H9 (cell line): ENCODE measurements around the gene HNMT. TPM values are rescaled to one million over a fixed set of nuclear protein-coding genes. Genes with fewer than 3 reads are reported as not detected.
"Not testable (repeated sequence)": the region's sequence is repeated elsewhere in the genome, so short reads cannot be mapped to it uniquely, and the experiment has no call there.

Experiments
- DNase-seq: peaks from one replicate; pipeline ENCODE4 v3.0.0-alpha.2; 2017
- H2AFZ ChIP-seq: one replicate; pipeline ENCODE4 v1.6.1; 2013; ENCODE audit warnings: mild to moderate bottlenecking, low read length, control low read depth, moderate library complexity
- H2AK5ac ChIP-seq: 2 replicates; pipeline ENCODE4 v1.6.1; 2013; ENCODE audit warnings: low read length, control low read depth, mixed read lengths; ENCODE audit not compliant: insufficient read length
- H2BK120ac ChIP-seq: one replicate; pipeline ENCODE4 v1.6.1; 2013; ENCODE audit warnings: low read depth, mild to moderate bottlenecking, low read length, control low read depth, inconsistent platforms; ENCODE audit not compliant: poor library complexity, severe bottlenecking
- H2BK12ac ChIP-seq: 2 replicates; pipeline ENCODE4 v1.6.1; 2013; ENCODE audit warnings: low read length, control low read depth, mixed read lengths, low read depth; ENCODE audit not compliant: insufficient read length
- H2BK15ac ChIP-seq: 2 replicates; pipeline ENCODE4 v1.6.1; 2013; ENCODE audit warnings: low read depth, low read length, control low read depth
- H2BK20ac ChIP-seq: one replicate; pipeline ENCODE4 v1.6.1; 2013; ENCODE audit warnings: low read depth, mild to moderate bottlenecking, low read length, control low read depth, inconsistent platforms; ENCODE audit not compliant: poor library complexity, severe bottlenecking
- H2BK5ac ChIP-seq: 2 replicates; pipeline ENCODE4 v1.6.1; 2013; ENCODE audit warnings: low read length, control low read depth, mixed read lengths; ENCODE audit not compliant: insufficient read length
- H3K14ac ChIP-seq: 2 replicates; pipeline ENCODE4 v1.6.1; 2013; ENCODE audit warnings: low read length, control low read depth; ENCODE audit not compliant: insufficient read depth
- H3K18ac ChIP-seq: 2 replicates; pipeline ENCODE4 v1.6.1; 2013; ENCODE audit warnings: low read depth, mild to moderate bottlenecking, mixed read lengths, low read length, control low read depth; ENCODE audit not compliant: insufficient read length
- H3K23ac ChIP-seq: 2 replicates; pipeline ENCODE4 v1.6.1; 2013; ENCODE audit warnings: low read length, control low read depth, mixed read lengths, low read depth; ENCODE audit not compliant: insufficient read length
- H3K23me2 ChIP-seq: 2 replicates; pipeline ENCODE4 v1.6.1; 2013; ENCODE audit warnings: low read depth, mild to moderate bottlenecking, mixed read lengths, low read length, control low read depth; ENCODE audit not compliant: insufficient read length, poor library complexity, severe bottlenecking
- H3K27ac ChIP-seq: 2 replicates; pipeline ENCODE4 v1.5.1; 2013; ENCODE audit warnings: low read length, control low read depth, mixed read lengths, low read depth; ENCODE audit not compliant: insufficient read length
- H3K27me3 ChIP-seq: 2 replicates; pipeline ENCODE4 v1.6.1; 2013; ENCODE audit warnings: low read length, control low read depth, inconsistent platforms; ENCODE audit not compliant: insufficient read depth
- H3K4ac ChIP-seq: 2 replicates; pipeline ENCODE4 v1.6.1; 2013; ENCODE audit warnings: low read depth, mild to moderate bottlenecking, control low read depth, inconsistent platforms, low read length, moderate library complexity
- H3K4me1 ChIP-seq: 2 replicates; pipeline ENCODE4 v1.6.1; 2013; ENCODE audit warnings: low read length, control low read depth, inconsistent platforms; ENCODE audit not compliant: insufficient read depth
- H3K4me2 ChIP-seq: 2 replicates; pipeline ENCODE4 v1.6.1; 2013; ENCODE audit warnings: low read length, control low read depth, mixed read lengths; ENCODE audit not compliant: insufficient read length, insufficient read depth
- H3K56ac ChIP-seq: 2 replicates; pipeline ENCODE4 v1.6.1; 2013; ENCODE audit warnings: low read depth, mild to moderate bottlenecking, mixed read lengths, low read length, control low read depth; ENCODE audit not compliant: insufficient read length
- H3K79me1 ChIP-seq: 2 replicates; pipeline ENCODE4 v1.6.1; 2013; ENCODE audit warnings: low read depth, mild to moderate bottlenecking, moderate library complexity, low read length, control low read depth, inconsistent platforms; ENCODE audit not compliant: insufficient read depth, poor library complexity, severe bottlenecking
- H3K79me2 ChIP-seq: 2 replicates; pipeline ENCODE4 v1.6.1; 2013; ENCODE audit warnings: low read length, control low read depth, inconsistent platforms; ENCODE audit not compliant: insufficient read depth
- H3K9ac ChIP-seq: 2 replicates; pipeline ENCODE4 v1.6.1; 2013; ENCODE audit warnings: low read length, control low read depth, mixed read lengths; ENCODE audit not compliant: insufficient read length; ENCODE audit errors: extremely low read depth
- H3K9me3 ChIP-seq: one replicate; pipeline ENCODE4 v1.6.1; 2013; ENCODE audit warnings: low read depth, low read length, inconsistent platforms; ENCODE audit not compliant: control insufficient read depth
- H3T11ph ChIP-seq: one replicate; pipeline ENCODE4 v1.6.1; 2013; ENCODE audit warnings: mild to moderate bottlenecking, low read length, control low read depth, inconsistent platforms
- H4K20me1 ChIP-seq: one replicate; pipeline ENCODE4 v1.6.1; 2013; ENCODE audit not compliant: control insufficient read depth, insufficient read length, insufficient read depth
- H4K5ac ChIP-seq: 2 replicates; pipeline ENCODE4 v1.6.1; 2013; ENCODE audit warnings: low read depth, mild to moderate bottlenecking, mixed read lengths, low read length, control low read depth; ENCODE audit not compliant: insufficient read length
- H4K8ac ChIP-seq: replicated peaks from 2 replicates; pipeline ENCODE4 v1.6.1; 2013; ENCODE audit warnings: low read length, control low read depth, mixed read lengths, low read depth; ENCODE audit not compliant: insufficient read length
- H4K91ac ChIP-seq: 2 replicates; pipeline ENCODE4 v1.6.1; 2013; ENCODE audit warnings: low read depth, mild to moderate bottlenecking, moderate library complexity, mixed read lengths, low read length, control low read depth; ENCODE audit not compliant: insufficient read length
- H3K27ac Mint-ChIP-seq, 3 experiments: 2 replicates in 2 of 3; 3 replicates in 1 of 3; pipeline ENCODE4 v1.8.0; 2020 to 2021; ENCODE audit warnings: mixed read lengths in 3 of 3, mild to moderate bottlenecking in 1 of 3, moderate library complexity in 1 of 3
- H3K27me3 Mint-ChIP-seq: 2 replicates; pipeline ENCODE4 v1.8.0; 2021; ENCODE audit warnings: low read depth, mild to moderate bottlenecking, moderate library complexity, mixed read lengths
- H3K36me3 Mint-ChIP-seq, 3 experiments: 2 replicates in 2 of 3; 3 replicates in 1 of 3; pipeline ENCODE4 v1.8.0; 2020 to 2021; ENCODE audit warnings: low read depth in 3 of 3, mixed read lengths in 3 of 3; ENCODE audit not compliant: insufficient read depth in 1 of 3
- H3K4me1 Mint-ChIP-seq, 2 experiments: 2 replicates each; pipeline ENCODE4 v1.8.0; 2020; ENCODE audit warnings: mixed read lengths in 2 of 2
- H3K4me3 Mint-ChIP-seq, 2 experiments: 2 replicates in 1 of 2; 3 replicates in 1 of 2; pipeline ENCODE4 v1.8.0; 2020 to 2021; ENCODE audit warnings: mild to moderate bottlenecking in 2 of 2, mixed read lengths in 2 of 2, moderate library complexity in 1 of 2
- H3K9me3 Mint-ChIP-seq, 2 experiments: 2 replicates in 1 of 2; 3 replicates in 1 of 2; pipeline ENCODE4 v1.8.0; 2020; ENCODE audit warnings: mild to moderate bottlenecking in 2 of 2, mixed read lengths in 2 of 2, moderate library complexity in 1 of 2
- CTCF ChIP-seq: fragments of 200-600 bp; sonication (generic); conservative IDR thresholded peaks from 3 replicates; pipeline ENCODE4 v1.8.0; 2021; ENCODE audit warnings: antibody characterized with exemption, mild to moderate bottlenecking
- WGBS: extraction: QIAGEN DNeasy Blood & Tissue Kit; methylation state at CpG from one replicate; pipeline ENCODE4 v1.1.7; 2013; ENCODE audit warnings: missing lambda C conversion rate, low lambda C conversion rate, mixed read lengths; ENCODE audit not compliant: insufficient read length; ENCODE audit errors: extremely low coverage; 5-methylcytosine and 5-hydroxymethylcytosine counted together
- total RNA-seq: library from RNA; stranded (reverse); gene quantifications from 2 replicates; pipeline ENCODE4 v1.2.1, GENCODE V29; 2021

HNMT gene
- total RNA-seq, 1 experiment from 2014 or later, result 1.3 TPM

GRCh38 chr2:137992039-137992646, 27.9 kb downstream of the HNMT start:
- Mint-ChIP-seq H3K4me1 (no peaks in the 10 kb centered on the region), H3K4me3 (no peak overlapping the region), H3K27me3 (no peaks in the 10 kb centered on the region; the same call in 1 of the 2 replicates), H3K36me3 (peaks cover 0 to 11% (median 4%) of the 10 kb centered on the region in 3 experiments; a peak in 5 of 7 replicates), H3K9me3 (peaks cover 14 to 23% of the 10 kb centered on the region in 2 experiments; a peak in 4 of 5 replicates), H3K27ac (no peak overlapping the region)
- Histone ChIP-seq H2AK5ac (no peak overlapping the region), H3K27ac (no peak overlapping the region), H3K79me1 (no peaks in the 10 kb centered on the region), H4K8ac (no peak overlapping the region), H2BK120ac (no peak overlapping the region), H3K9me3 (no peaks in the 10 kb centered on the region), H3K27me3 (no peaks in the 10 kb centered on the region), H3K4me2 (no peak overlapping the region), H3K23ac (no peak overlapping the region), H3K4ac (no peak overlapping the region), H3T11ph (no peak overlapping the region), H3K56ac (no peak overlapping the region), H2BK12ac (no peak overlapping the region), H3K79me2 (no peaks in the 10 kb centered on the region), H3K23me2 (no peaks in the 10 kb centered on the region), H2AFZ (no peak overlapping the region), H4K5ac (no peak overlapping the region), H3K9ac (no peak overlapping the region), H4K91ac (no peak overlapping the region), H3K14ac (no peak overlapping the region), H2BK15ac (no peak overlapping the region), H2BK5ac (no peak overlapping the region), H3K4me1 (no peaks in the 10 kb centered on the region), H2BK20ac (no peak overlapping the region), H3K18ac (no peak overlapping the region), H4K20me1 (no peaks in the 10 kb centered on the region)
- peak; percentile 38 for DNase-seq
- no peak for TF ChIP-seq CTCF
- WGBS, result no CpG with 5 or more reads among the region's 6 CpGs

DNA sequence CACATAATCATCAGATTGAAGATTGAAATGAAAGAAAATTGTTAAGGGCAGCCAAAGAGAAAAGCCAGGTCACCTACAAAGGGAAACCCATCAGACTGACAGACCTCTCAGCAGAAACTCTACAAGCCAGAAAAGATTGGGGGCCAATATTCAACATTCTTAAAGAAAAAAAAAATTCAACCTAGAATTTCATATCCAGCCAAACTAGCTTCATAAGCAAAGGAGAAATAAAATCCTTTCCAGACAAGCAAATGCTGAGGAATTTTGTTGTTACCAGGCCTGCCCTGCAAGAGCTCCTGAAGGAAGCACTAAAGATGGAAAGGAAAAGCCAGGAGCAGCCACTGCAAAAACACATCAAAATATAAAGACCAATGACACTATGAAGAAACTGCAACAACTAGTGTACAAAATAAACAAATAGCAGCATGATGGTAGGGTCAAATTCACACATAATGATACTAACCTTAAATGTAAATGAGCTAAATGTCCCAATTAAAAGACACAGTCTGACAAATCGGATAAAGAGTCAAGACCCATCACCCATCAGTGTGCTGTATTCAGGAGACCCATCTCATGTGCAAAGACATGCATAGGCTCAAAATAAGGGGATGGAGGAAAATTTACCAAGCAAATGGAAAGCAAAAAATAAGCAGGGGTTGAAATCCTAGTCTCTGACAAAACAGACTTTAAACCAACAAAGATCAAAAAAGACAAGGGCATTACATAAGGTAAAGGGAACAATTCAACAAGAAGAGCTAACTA, 29.6 kb downstream of the HNMT start:
- H4K20me1 ChIP-seq, H2AFZ ChIP-seq, H3K18ac ChIP-seq, H3K4me3 Mint-ChIP-seq, H3K23ac ChIP-seq, H2AK5ac ChIP-seq, H3K27ac Mint-ChIP-seq, H3K4me1 Mint-ChIP-seq, H3K27ac ChIP-seq, H3K4ac ChIP-seq, H3K79me2 ChIP-seq, H2BK12ac ChIP-seq, H3T11ph ChIP-seq, H2BK5ac ChIP-seq, H4K91ac ChIP-seq, H2BK15ac ChIP-seq, H3K9me3 ChIP-seq, H4K5ac ChIP-seq, H3K56ac ChIP-seq, H2BK20ac ChIP-seq, H3K27me3 ChIP-seq, DNase-seq, H3K27me3 Mint-ChIP-seq, H3K4me2 ChIP-seq, H3K14ac ChIP-seq, H3K9ac ChIP-seq, H4K8ac ChIP-seq, H2BK120ac ChIP-seq, H3K4me1 ChIP-seq, H3K23me2 ChIP-seq, H3K79me1 ChIP-seq: not testable (repeated sequence)
- whole genome bisulfite sequencing, result no CpG with 5 or more reads among the region's 1 CpG
- Mint-ChIP-seq H3K9me3 (peaks cover 14 to 23% of the 10 kb centered on the region in 2 experiments; a peak in 4 of 5 replicates), H3K36me3 (peaks cover 0 to 11% (median 4%) of the 10 kb centered on the region in 3 experiments; a peak in 5 of 7 replicates)
